ENCODE data around the gene ODAD2.

DNA sequence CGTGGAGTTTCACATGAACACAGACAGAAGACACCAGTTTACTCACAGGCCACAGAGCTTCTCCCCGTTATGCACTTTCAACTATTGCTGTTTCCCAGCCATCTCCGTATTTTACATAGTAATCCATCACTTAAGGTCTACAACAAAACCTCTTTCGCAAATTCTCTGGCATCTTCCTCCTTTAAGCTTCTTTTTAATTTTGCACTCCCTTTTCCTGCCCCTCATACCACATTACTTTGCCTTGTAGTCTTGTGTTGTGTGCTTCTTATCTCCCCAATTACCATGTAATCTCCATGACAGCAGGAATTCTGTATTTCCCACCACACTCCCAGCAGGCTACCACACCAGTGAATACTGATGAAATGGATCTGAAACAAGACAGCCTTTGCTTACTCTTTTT is 87.3 kb downstream of the ODAD2 start:
- TF ChIP-seq, protein P1, sequence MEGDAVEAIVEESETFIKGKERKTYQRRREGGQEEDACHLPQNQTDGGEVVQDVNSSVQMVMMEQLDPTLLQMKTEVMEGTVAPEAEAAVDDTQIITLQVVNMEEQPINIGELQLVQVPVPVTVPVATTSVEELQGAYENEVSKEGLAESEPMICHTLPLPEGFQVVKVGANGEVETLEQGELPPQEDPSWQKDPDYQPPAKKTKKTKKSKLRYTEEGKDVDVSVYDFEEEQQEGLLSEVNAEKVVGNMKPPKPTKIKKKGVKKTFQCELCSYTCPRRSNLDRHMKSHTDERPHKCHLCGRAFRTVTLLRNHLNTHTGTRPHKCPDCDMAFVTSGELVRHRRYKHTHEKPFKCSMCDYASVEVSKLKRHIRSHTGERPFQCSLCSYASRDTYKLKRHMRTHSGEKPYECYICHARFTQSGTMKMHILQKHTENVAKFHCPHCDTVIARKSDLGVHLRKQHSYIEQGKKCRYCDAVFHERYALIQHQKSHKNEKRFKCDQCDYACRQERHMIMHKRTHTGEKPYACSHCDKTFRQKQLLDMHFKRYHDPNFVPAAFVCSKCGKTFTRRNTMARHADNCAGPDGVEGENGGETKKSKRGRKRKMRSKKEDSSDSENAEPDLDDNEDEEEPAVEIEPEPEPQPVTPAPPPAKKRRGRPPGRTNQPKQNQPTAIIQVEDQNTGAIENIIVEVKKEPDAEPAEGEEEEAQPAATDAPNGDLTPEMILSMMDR (IDR thresholded peaks at IDR 0.05), result no peak
- no peak for TF ChIP-seq POLR2A (IDR thresholded peaks at IDR 0.05)
